Calu3 (cell line): ENCODE data around the gene PDZD4. TPM values are rescaled to one million over a fixed set of nuclear protein-coding genes. Genes with fewer than 3 reads are reported as not detected.
A peak's percentile ranks its signal among the peaks of the same experiment; 100 is the strongest.

ENCODE experiments used
- Bru-seq: library from RNA; stranded (reverse); fragments of 400-500 nt; gene quantifications from one replicate; lab custom pipeline; 2021; lab: Mats Ljungman, UMichigan
- BruChase-seq, 2 experiments: library from RNA; stranded (reverse); fragments of 400-500 nt; gene quantifications; one replicate each; lab custom pipeline; 2021; lab: Mats Ljungman, UMichigan
- BruUV-seq: library from RNA; stranded (reverse); fragments of 400-500 nt; replicated peaks from 2 replicates; lab custom pipeline; 2021; lab: Mats Ljungman, UMichigan
- CTCF ChIA-PET: fragments of 300-600 bp; sonication (Branson Sonifier 250); formaldehyde crosslinking; loops from one replicate; lab custom pipeline; 2022; ENCODE audit warnings: antibody characterized with exemption; lab: Charles Lee
- DNase-seq: peaks from one replicate; pipeline ENCODE4 v3.0.0; 2022
- H3K27ac Mint-ChIP-seq: one replicate; pipeline ENCODE4 v1.8.0; 2022; ENCODE audit warnings: mixed read lengths; ENCODE audit not compliant: unreplicated experiment
- H3K27me3 Mint-ChIP-seq: one replicate; pipeline ENCODE4 v1.8.0; 2022; ENCODE audit warnings: mixed read lengths; ENCODE audit not compliant: unreplicated experiment
- H3K36me3 Mint-ChIP-seq: one replicate; pipeline ENCODE4 v1.8.0; 2022; ENCODE audit warnings: mild to moderate bottlenecking, moderate library complexity, mixed read lengths; ENCODE audit not compliant: insufficient read depth, unreplicated experiment
- H3K4me1 Mint-ChIP-seq: one replicate; pipeline ENCODE4 v1.8.0; 2022; ENCODE audit warnings: mild to moderate bottlenecking, low read depth, mixed read lengths; ENCODE audit not compliant: unreplicated experiment
- H3K4me3 Mint-ChIP-seq: one replicate; pipeline ENCODE4 v1.8.0; 2022; ENCODE audit warnings: mild to moderate bottlenecking, low read depth, moderate library complexity, mixed read lengths; ENCODE audit not compliant: unreplicated experiment
- H3K9me3 Mint-ChIP-seq: one replicate; pipeline ENCODE4 v1.8.0; 2022; ENCODE audit warnings: low read depth, mixed read lengths; ENCODE audit not compliant: unreplicated experiment
- intact Hi-C: fragments of 100-400 bp; cut with micrococcal nuclease; formaldehyde crosslinking; loops from one replicate; pipeline ENCODE4 v1.10.0; 2022; ENCODE audit not compliant: unreplicated experiment
- long read RNA-seq: library from polyadenylated mRNA; stranded (forward); transcript quantifications from one replicate; pipeline ENCODE4 v2.0.0, GENCODE V29; 2022
- total RNA-seq: library from RNA; stranded (reverse); gene quantifications from 2 replicates; pipeline ENCODE4 v1.2.3, GENCODE V29; 2022
- TF ChIP-seq, protein P1 (sequence below): fragments of 200-600 bp; IDR thresholded peaks from one replicate; pipeline ENCODE4 v1.8.0; 2022; ENCODE audit warnings: antibody characterized with exemption; ENCODE audit not compliant: unreplicated experiment

Gene PDZD4, protein sequence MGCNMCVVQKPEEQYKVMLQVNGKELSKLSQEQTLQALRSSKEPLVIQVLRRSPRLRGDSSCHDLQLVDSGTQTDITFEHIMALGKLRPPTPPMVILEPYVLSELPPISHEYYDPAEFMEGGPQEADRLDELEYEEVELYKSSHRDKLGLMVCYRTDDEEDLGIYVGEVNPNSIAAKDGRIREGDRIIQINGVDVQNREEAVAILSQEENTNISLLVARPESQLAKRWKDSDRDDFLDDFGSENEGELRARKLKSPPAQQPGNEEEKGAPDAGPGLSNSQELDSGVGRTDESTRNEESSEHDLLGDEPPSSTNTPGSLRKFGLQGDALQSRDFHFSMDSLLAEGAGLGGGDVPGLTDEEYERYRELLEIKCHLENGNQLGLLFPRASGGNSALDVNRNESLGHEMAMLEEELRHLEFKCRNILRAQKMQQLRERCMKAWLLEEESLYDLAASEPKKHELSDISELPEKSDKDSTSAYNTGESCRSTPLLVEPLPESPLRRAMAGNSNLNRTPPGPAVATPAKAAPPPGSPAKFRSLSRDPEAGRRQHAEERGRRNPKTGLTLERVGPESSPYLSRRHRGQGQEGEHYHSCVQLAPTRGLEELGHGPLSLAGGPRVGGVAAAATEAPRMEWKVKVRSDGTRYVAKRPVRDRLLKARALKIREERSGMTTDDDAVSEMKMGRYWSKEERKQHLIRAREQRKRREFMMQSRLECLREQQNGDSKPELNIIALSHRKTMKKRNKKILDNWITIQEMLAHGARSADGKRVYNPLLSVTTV
- total RNA-seq: 0.59 and 0.76 TPM in 2 replicates
- Bru-seq, nascent RNA: percentile 3 among the genes with signal in this experiment
- percentile 13 among the genes with signal in this experiment for BruChase-seq, experiment 1, labeled RNA remaining after a 6-hour chase
- percentile 12 among the genes with signal in this experiment for BruChase-seq, experiment 2, labeled RNA remaining after a 2-hour chase
- long read RNA-seq: 0 reads

DNA sequence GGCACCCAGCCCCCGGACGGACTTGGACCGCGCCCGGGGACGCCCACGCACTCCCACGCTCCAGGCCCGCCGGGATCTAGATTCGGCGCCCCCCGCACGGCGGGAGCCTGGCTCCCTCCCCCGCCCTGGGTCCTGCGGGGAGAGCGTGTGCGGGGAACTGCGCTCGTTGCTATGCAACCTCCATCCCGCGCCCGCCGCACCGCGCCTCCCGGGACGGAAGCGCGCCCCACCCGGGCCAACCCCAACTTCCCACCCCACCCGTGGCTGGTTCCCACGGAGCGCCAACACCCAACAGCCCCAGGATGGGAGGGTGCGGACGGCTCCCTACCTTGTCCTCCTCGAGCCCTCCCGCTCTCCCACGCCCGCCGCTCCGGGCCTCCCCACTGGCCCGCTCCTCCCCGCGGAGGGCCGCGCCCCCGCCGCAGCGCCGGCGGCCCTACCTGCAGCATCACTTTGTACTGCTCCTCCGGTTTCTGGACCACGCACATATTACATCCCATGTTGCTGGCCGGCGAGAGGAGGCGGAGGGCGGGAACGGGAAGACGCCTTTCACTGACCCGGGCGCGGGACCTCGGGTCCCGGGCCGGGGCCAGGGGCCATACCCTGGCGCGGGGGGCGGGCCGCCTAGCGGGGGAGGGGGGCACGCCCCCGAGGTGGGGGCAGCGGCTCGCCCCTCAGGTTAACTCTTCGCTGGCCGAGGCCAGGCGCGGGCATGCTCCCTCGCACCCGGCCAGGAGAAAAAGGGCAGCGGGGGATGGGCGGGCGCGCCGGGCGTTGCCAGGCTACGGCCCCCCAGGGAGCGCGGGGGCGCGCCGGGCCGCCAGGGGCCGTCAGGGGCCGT is at the start of gene PDZD4:
Gene PDZD4 (minus strand): TSS at position 746 of the 841 bp plus-strand sequence. CDS start 246 bp downstream, at position 500.
- H3K9me3 Mint-ChIP-seq: no peaks in the 10 kb centered on the region
- H3K27ac Mint-ChIP-seq: no peak within 1 kb of the TSS
- no peaks in the 10 kb centered on the region for H3K36me3 Mint-ChIP-seq
- no peak for DNase-seq
- H3K27me3 Mint-ChIP-seq: peaks cover 82% of the 10 kb centered on the region
- H3K4me1 Mint-ChIP-seq: no peaks in the 10 kb centered on the region
- intact Hi-C loops: no loop called here
- no TSS peak for BruUV-seq
- peak within 1 kb of the TSS; percentile 21 for H3K4me3 Mint-ChIP-seq
- TF ChIP-seq, protein P1, sequence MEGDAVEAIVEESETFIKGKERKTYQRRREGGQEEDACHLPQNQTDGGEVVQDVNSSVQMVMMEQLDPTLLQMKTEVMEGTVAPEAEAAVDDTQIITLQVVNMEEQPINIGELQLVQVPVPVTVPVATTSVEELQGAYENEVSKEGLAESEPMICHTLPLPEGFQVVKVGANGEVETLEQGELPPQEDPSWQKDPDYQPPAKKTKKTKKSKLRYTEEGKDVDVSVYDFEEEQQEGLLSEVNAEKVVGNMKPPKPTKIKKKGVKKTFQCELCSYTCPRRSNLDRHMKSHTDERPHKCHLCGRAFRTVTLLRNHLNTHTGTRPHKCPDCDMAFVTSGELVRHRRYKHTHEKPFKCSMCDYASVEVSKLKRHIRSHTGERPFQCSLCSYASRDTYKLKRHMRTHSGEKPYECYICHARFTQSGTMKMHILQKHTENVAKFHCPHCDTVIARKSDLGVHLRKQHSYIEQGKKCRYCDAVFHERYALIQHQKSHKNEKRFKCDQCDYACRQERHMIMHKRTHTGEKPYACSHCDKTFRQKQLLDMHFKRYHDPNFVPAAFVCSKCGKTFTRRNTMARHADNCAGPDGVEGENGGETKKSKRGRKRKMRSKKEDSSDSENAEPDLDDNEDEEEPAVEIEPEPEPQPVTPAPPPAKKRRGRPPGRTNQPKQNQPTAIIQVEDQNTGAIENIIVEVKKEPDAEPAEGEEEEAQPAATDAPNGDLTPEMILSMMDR: no peak
- CTCF ChIA-PET: no interaction called here

DNA sequence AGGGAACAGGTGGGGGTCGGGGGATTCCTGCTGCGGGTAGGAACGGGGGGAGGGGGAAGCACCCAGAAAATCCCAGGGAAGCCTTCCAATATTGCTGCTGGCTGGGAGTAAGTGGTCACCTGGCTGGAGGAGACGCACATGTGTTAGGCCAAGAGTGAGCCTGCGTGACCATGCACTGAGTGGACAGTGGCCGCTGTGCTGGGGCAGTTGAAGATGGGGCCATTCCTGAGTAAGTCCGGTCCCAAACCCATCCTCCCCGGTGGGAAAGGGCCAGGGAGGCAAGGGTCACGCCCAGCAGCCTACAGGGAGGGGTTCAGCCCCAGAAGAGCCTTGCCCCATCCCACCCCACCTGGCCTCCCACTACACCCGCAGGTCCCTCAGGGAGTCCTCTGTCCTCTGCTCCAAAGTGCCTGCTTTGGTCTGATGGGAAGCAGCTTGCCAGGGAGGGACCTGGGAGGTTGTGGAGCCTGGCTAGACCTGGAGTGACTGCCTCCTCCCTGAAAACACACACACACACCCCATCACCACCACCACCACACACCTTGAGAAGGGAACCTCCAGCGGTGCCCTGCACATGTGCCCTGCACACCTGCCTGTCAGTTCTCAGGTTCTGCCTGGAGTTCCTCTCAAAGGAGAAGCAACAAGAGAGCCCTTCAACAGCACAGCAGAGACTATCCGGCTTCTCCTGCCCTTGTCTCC is 49.5 kb upstream of the PDZD4 start:
- peaks cover 5% of the 10 kb centered on the region for H3K36me3 Mint-ChIP-seq
- TF ChIP-seq, protein P1: no peak
- no peak overlapping the region for H3K4me3 Mint-ChIP-seq
- H3K9me3 Mint-ChIP-seq: no peaks in the 10 kb centered on the region
- no peaks in the 10 kb centered on the region for H3K27me3 Mint-ChIP-seq
- H3K4me1 Mint-ChIP-seq: peaks cover 34% of the 10 kb centered on the region
- BruUV-seq: no TSS peak
- no peak for DNase-seq
- intact Hi-C loops: no loop called here
- CTCF ChIA-PET: no interaction called here
- no peak overlapping the region for H3K27ac Mint-ChIP-seq

DNA sequence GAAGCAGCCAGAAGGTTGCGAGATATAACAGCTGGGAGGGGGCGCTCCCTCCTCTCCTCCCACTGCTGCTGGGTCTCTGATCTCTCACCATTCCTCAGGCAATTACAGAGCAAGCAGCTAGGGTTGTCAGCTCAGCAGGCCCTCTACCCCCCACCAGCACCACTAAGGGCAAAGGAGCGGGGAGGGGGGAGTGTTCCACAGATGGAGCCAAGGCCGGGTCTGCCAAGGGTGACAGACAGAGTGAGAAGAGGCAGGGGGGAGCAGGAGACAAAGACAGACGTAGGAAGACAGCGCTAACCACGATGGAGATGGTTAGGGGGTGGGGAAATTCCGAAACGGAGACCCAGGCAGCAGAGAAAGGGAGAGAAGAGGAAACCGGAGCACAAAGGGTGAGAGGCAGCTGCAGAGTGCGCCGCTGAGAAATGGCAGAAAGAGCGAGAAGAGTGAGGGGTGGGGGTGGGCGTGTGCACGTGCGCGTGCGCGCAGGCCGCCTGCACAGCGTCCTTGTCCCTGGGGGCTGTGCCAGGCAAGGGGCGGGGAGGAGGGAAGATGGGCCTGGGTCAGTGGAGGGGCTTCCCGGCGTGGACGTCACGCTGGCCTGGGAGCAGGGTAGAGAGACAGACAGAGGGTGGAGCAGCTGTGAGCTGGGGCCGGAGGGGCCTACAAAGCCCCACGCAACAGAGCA is 48.8 kb upstream of the PDZD4 start:
- no peak for DNase-seq
- peaks cover 5% of the 10 kb centered on the region for H3K36me3 Mint-ChIP-seq
- H3K27me3 Mint-ChIP-seq: no peaks in the 10 kb centered on the region
- no peaks in the 10 kb centered on the region for H3K9me3 Mint-ChIP-seq
- no TSS peak for BruUV-seq
- peaks cover 27% of the 10 kb centered on the region for H3K4me1 Mint-ChIP-seq
- no peak overlapping the region for H3K4me3 Mint-ChIP-seq
- H3K27ac Mint-ChIP-seq: no peak overlapping the region
- TF ChIP-seq, protein P1: no peak
- CTCF ChIA-PET: no interaction called here
- intact Hi-C loops: no loop called here
